ENCODE measurements around the gene SIRT2.

DNA sequence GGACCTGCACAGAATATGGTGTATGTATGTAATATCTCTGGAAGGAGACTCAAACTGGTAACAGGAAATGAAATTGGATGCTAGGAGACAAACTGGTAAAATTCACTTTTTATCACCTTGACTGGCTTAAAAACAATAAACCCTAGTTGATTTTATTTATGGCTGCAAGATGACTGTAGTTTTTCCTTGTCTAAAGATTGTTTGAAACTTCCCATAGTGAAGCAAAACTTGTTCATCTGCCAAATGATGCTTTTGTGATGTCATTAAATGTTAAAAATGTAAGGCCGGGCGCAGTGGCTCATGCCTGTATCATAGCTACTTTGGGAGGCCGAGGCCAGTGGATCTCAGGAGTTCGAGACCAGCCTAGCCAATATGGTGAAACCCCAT, 65.3 kb downstream of the SIRT2 start:
- TF ChIP-seq POLR2A (IDR thresholded peaks at IDR 0.05) (no peak), CTCF (IDR thresholded peaks at IDR 0.05) (no peak)
